HG03442 (cell line): Measurements from ENCODE around the gene DPF3.

Experiments used
- ATAC-seq: cut with Tn5 transposase; IDR thresholded peaks from one replicate; pipeline ENCODE4 v1.9.1; 2021; ENCODE audit warnings: mild to moderate bottlenecking, moderate library complexity; ENCODE audit not compliant: unreplicated experiment

DPF3 gene

GRCh38 chr14:72688990-72689671, 204.8 kb downstream of the DPF3 start:
- ATAC-seq = no peak

GRCh38 chr14:72686832-72687231, 207.1 kb downstream of the DPF3 start:
- no peak for ATAC-seq

- no peak for ATAC-seq
Measured at GRCh38 chr14:72686101-72686500, 207.8 kb downstream of the DPF3 start.

GRCh38 chr14:72685456-72685855, 208.4 kb downstream of the DPF3 start:
- no peak for ATAC-seq

- ATAC-seq = no peak
Measured at GRCh38 chr14:72683787-72684186, 210.1 kb downstream of the DPF3 start.

- ATAC-seq = no peak
Measured at GRCh38 chr14:72682188-72682587, 211.7 kb downstream of the DPF3 start.

- ATAC-seq = no peak
Measured at GRCh38 chr14:72680853-72681640, 212.9 kb downstream of the DPF3 start.

- no peak for ATAC-seq
Measured at GRCh38 chr14:72679536-72680151, 214.3 kb downstream of the DPF3 start.

GRCh38 chr14:72679141-72679535, 214.8 kb downstream of the DPF3 start:
- ATAC-seq = no peak

GRCh38 chr14:72678356-72678755, 215.5 kb downstream of the DPF3 start:
- ATAC-seq = no peak

- no peak for ATAC-seq
Measured at GRCh38 chr14:72677664-72678063, 216.2 kb downstream of the DPF3 start.

- no peak for ATAC-seq
Measured at GRCh38 chr14:72675126-72675525, 218.8 kb downstream of the DPF3 start.

- ATAC-seq = no peak
Measured at GRCh38 chr14:72673179-72673578, 220.7 kb downstream of the DPF3 start.

- ATAC-seq = no peak
Measured at GRCh38 chr14:72666610-72667009, 227.3 kb downstream of the DPF3 start.

GRCh38 chr14:72665259-72665658, 228.6 kb downstream of the DPF3 start:
- ATAC-seq = no peak

GRCh38 chr14:72664651-72665050, 229.2 kb downstream of the DPF3 start:
- ATAC-seq = no peak

GRCh38 chr14:72663956-72664650, 229.8 kb downstream of the DPF3 start:
- ATAC-seq = no peak

GRCh38 chr14:72663076-72663487, 230.8 kb downstream of the DPF3 start:
- ATAC-seq = no peak

- ATAC-seq = no peak
Measured at GRCh38 chr14:72662214-72662613, 231.7 kb downstream of the DPF3 start.

- ATAC-seq = no peak
Measured at GRCh38 chr14:72657214-72657921, 236.5 kb downstream of the DPF3 start.

GRCh38 chr14:72653026-72653425, 240.9 kb downstream of the DPF3 start:
- no peak for ATAC-seq
